ENCODE results near the gene ADIPOR2. TPM values are rescaled to one million over a fixed set of nuclear protein-coding genes. Genes with fewer than 3 reads are reported as not detected.
"Not testable (repeated sequence)": the region's sequence is repeated elsewhere in the genome, so short reads cannot be mapped to it uniquely, and the experiment has no call there.

Gene ADIPOR2
- polyA plus RNA-seq, 3 donors: 3.9 to 14.6 (median 6.2) TPM

- peaks cover 0 to 3% (median 0%) of the 10 kb centered on the region in 7 donors for H3K9me3 Mint-ChIP-seq
- H3K27ac Mint-ChIP-seq: no peak overlapping the region
- DNase-seq: no peak
- Histone ChIP-seq H2AFZ (ENCODE audit: insufficient read depth, low read depth, low read length, poor library complexity, severe bottlenecking) (no peak overlapping the region), H3K79me2 (ENCODE audit: insufficient read depth, low read length) (peaks cover 93% of the 10 kb centered on the region), H3K9ac (ENCODE audit: insufficient read depth, low read length, poor library complexity, severe bottlenecking) (no peak overlapping the region), H3K36me3 (replicated peaks in 1 of 2; ENCODE audit: control insufficient read depth in 1 of 2, insufficient read depth in 2 of 2, low read length in 2 of 2) (peaks cover 6% of the 10 kb centered on the region in 2 donors), H3K27ac (ENCODE audit: low read depth in 1 of 2, low read length in 2 of 2) (no peak overlapping the region), H3K9me3 (replicated peaks in 1 of 2; ENCODE audit: control insufficient read depth in 1 of 2, insufficient read depth in 1 of 2, low read length in 2 of 2) (no peaks in the 10 kb centered on the region), H3K4me2 (replicated peaks; ENCODE audit: extremely low read depth, low read length, poor library complexity, severe bottlenecking) (no peak overlapping the region), H3K4me3 (replicated peaks in 1 of 3; ENCODE audit: low read depth in 2 of 3, low read length in 3 of 3) (no peak overlapping the region), H3K4me1 (ENCODE audit: control insufficient read depth in 1 of 2, insufficient read depth in 2 of 2, low read length in 2 of 2) (peaks cover 5 to 7% of the 10 kb centered on the region in 2 donors), H4K20me1 (ENCODE audit: insufficient read depth, low read length) (peaks cover 39% of the 10 kb centered on the region), H3K27me3 (ENCODE audit: control insufficient read depth in 2 of 2, insufficient read depth in 2 of 2, low read length in 2 of 2) (no peaks in the 10 kb centered on the region)
- H3K36me3 Mint-ChIP-seq: peaks cover 22 to 25% of the 10 kb centered on the region in 2 donors
- peaks cover 0 to 2% (median 0%) of the 10 kb centered on the region in 3 donors for H3K27me3 Mint-ChIP-seq (ENCODE audit: low read depth in 3 of 3)
- no peak for TF ChIP-seq CTCF (IDR thresholded peaks at IDR 0.05)
- no CpG with 5 or more reads among the region's 1 CpG for WGBS (ENCODE audit: insufficient coverage)
- intact Hi-C loops (cut with micrococcal nuclease): no loop called here
- no peak overlapping the region for H3K4me3 Mint-ChIP-seq
- peaks cover 16% of the 10 kb centered on the region for H3K4me1 Mint-ChIP-seq
These were observed 38.0 kb downstream of the ADIPOR2 start for GRCh38 chr12:1728824-1729223.

GRCh38 chr12:1731019-1731687 is 40.3 kb downstream of the ADIPOR2 start:
- TF ChIP-seq CTCF (IDR thresholded peaks at IDR 0.05): no peak
- Histone ChIP-seq H3K9me3 (replicated peaks in 1 of 2; ENCODE audit: control insufficient read depth in 1 of 2, insufficient read depth in 1 of 2, low read length in 2 of 2) (no peaks in the 10 kb centered on the region), H2AFZ (ENCODE audit: insufficient read depth, low read depth, low read length, poor library complexity, severe bottlenecking) (no peak overlapping the region), H3K4me2 (replicated peaks; ENCODE audit: extremely low read depth, low read length, poor library complexity, severe bottlenecking) (no peak overlapping the region), H3K27me3 (ENCODE audit: control insufficient read depth in 2 of 2, insufficient read depth in 2 of 2, low read length in 2 of 2) (no peaks in the 10 kb centered on the region), H3K4me3 (replicated peaks in 1 of 3; ENCODE audit: low read depth in 2 of 3, low read length in 3 of 3) (no peak overlapping the region), H3K27ac (ENCODE audit: low read depth in 1 of 2, low read length in 2 of 2) (no peak overlapping the region), H3K9ac (ENCODE audit: insufficient read depth, low read length, poor library complexity, severe bottlenecking) (no peak overlapping the region), H3K79me2 (ENCODE audit: insufficient read depth, low read length) (peaks cover 73% of the 10 kb centered on the region), H3K4me1 (ENCODE audit: control insufficient read depth in 1 of 2, insufficient read depth in 2 of 2, low read length in 2 of 2) (peaks cover 3 to 7% of the 10 kb centered on the region in 2 donors), H4K20me1 (ENCODE audit: insufficient read depth, low read length) (peaks cover 24% of the 10 kb centered on the region), H3K36me3 (replicated peaks in 1 of 2; ENCODE audit: control insufficient read depth in 1 of 2, insufficient read depth in 2 of 2, low read length in 2 of 2) (peaks cover 6% of the 10 kb centered on the region in 2 donors)
- Mint-ChIP-seq H3K27me3 (ENCODE audit: low read depth in 3 of 3) (peaks cover 0 to 2% (median 0%) of the 10 kb centered on the region in 3 donors), H3K27ac (peak overlapping the region in 2 of 7 donors; percentile 28 to 30), H3K36me3 (peaks cover 20% of the 10 kb centered on the region in 2 donors), H3K4me3 (no peak overlapping the region), H3K9me3 (peaks cover 0 to 3% (median 0%) of the 10 kb centered on the region in 7 donors), H3K4me1 (peaks cover 12% of the 10 kb centered on the region)
- no peak for DNase-seq
- intact Hi-C loops (cut with micrococcal nuclease): no loop called here
- 86% methylated on average over 1 of the region's 11 CpGs for WGBS (ENCODE audit: insufficient coverage)

- H3K27ac ChIP-seq (ENCODE audit: low read depth in 1 of 2, low read length in 2 of 2); H3K9ac ChIP-seq (ENCODE audit: insufficient read depth, low read length, poor library complexity, severe bottlenecking); H3K4me3 ChIP-seq (replicated peaks in 1 of 3; ENCODE audit: low read depth in 2 of 3, low read length in 3 of 3); H2AFZ ChIP-seq (ENCODE audit: insufficient read depth, low read depth, low read length, poor library complexity, severe bottlenecking); DNase-seq; H3K9me3 Mint-ChIP-seq; H3K4me2 ChIP-seq (replicated peaks; ENCODE audit: extremely low read depth, low read length, poor library complexity, severe bottlenecking); H3K4me1 Mint-ChIP-seq; H3K36me3 ChIP-seq (replicated peaks in 1 of 2; ENCODE audit: control insufficient read depth in 1 of 2, insufficient read depth in 2 of 2, low read length in 2 of 2); H3K27me3 Mint-ChIP-seq (ENCODE audit: low read depth in 3 of 3); H3K9me3 ChIP-seq (replicated peaks in 1 of 2; ENCODE audit: control insufficient read depth in 1 of 2, insufficient read depth in 1 of 2, low read length in 2 of 2); intact Hi-C loops (cut with micrococcal nuclease); H3K4me1 ChIP-seq (ENCODE audit: control insufficient read depth in 1 of 2, insufficient read depth in 2 of 2, low read length in 2 of 2); H3K4me3 Mint-ChIP-seq; H3K27me3 ChIP-seq (ENCODE audit: control insufficient read depth in 2 of 2, insufficient read depth in 2 of 2, low read length in 2 of 2): not testable (repeated sequence)
- H4K20me1 ChIP-seq (ENCODE audit: insufficient read depth, low read length): peaks cover 20% of the 10 kb centered on the region
- WGBS (ENCODE audit: insufficient coverage): 98% methylated on average over 8 of the region's 10 CpGs
- peaks cover 69% of the 10 kb centered on the region for H3K79me2 ChIP-seq (ENCODE audit: insufficient read depth, low read length)
- Mint-ChIP-seq H3K27ac (peak overlapping the region in 1 of 7 donors; percentile 30), H3K36me3 (peaks cover 16 to 20% of the 10 kb centered on the region in 2 donors)
These were observed 40.8 kb downstream of the ADIPOR2 start for GRCh38 chr12:1731688-1732078.
